Ectodermal cell (in vitro differentiated cells): ENCODE measurements around the gene ABL1.
A peak's percentile ranks its signal among the peaks of the same experiment; 100 is the strongest.
"Not testable (repeated sequence)": the region's sequence is repeated elsewhere in the genome, so short reads cannot be mapped to it uniquely, and the experiment has no call there.

Source experiments
- H3K27ac ChIP-seq: 2 replicates; pipeline ENCODE4 v1.7.0; 2013; ENCODE audit warnings: mild to moderate bottlenecking, low read depth, low read length; ENCODE audit not compliant: insufficient read depth, poor library complexity, severe bottlenecking
- H3K27me3 ChIP-seq: 2 replicates; pipeline ENCODE4 v1.7.0; 2013; ENCODE audit warnings: mild to moderate bottlenecking, low read length; ENCODE audit not compliant: insufficient read depth, control insufficient read depth, poor library complexity, severe bottlenecking
- H3K36me3 ChIP-seq: one replicate; pipeline ENCODE4 v1.7.0; 2013; ENCODE audit warnings: low read length; ENCODE audit not compliant: control insufficient read depth, insufficient read depth
- H3K4me1 ChIP-seq: one replicate; pipeline ENCODE4 v1.7.0; 2013; ENCODE audit warnings: low read length; ENCODE audit not compliant: control insufficient read depth, insufficient read depth
- H3K4me3 ChIP-seq: 2 replicates; pipeline ENCODE4 v1.7.0; 2013; ENCODE audit warnings: low read depth, low read length, control low read depth; ENCODE audit not compliant: insufficient read depth
- H3K9me3 ChIP-seq: 2 replicates; pipeline ENCODE4 v1.7.0; 2013; ENCODE audit warnings: mild to moderate bottlenecking, low read length, moderate library complexity; ENCODE audit not compliant: control insufficient read depth
- WGBS, 2 experiments: methylation state at CpG; one replicate each; pipeline ENCODE4 v1.1.7; 2013; ENCODE audit warnings: missing lambda C conversion rate in 2 of 2; 5-methylcytosine and 5-hydroxymethylcytosine counted together

ABL1 gene

GRCh38 chr9:130839132-130840111, 4.4 kb downstream of the ABL1 start:
- WGBS, 2 experiments: 89 to 90% methylated on average over 9 of the region's 9 CpGs
- Histone ChIP-seq H3K4me3 (no peak overlapping the region), H3K4me1 (peaks cover 36% of the 10 kb centered on the region), H3K9me3 (no peaks in the 10 kb centered on the region), H3K27me3 (no peaks in the 10 kb centered on the region), H3K27ac (no peak overlapping the region), H3K36me3 (no peaks in the 10 kb centered on the region)

GRCh38 chr9:130842545-130842944, 7.5 kb downstream of the ABL1 start:
- WGBS, 2 experiments: 83 to 85% methylated on average over 4 of the region's 4 CpGs
- Histone ChIP-seq H3K27me3 (no peaks in the 10 kb centered on the region), H3K4me1 (peaks cover 41% of the 10 kb centered on the region), H3K36me3 (no peaks in the 10 kb centered on the region), H3K4me3 (no peak overlapping the region), H3K9me3 (no peaks in the 10 kb centered on the region), H3K27ac (no peak overlapping the region)

DNA sequence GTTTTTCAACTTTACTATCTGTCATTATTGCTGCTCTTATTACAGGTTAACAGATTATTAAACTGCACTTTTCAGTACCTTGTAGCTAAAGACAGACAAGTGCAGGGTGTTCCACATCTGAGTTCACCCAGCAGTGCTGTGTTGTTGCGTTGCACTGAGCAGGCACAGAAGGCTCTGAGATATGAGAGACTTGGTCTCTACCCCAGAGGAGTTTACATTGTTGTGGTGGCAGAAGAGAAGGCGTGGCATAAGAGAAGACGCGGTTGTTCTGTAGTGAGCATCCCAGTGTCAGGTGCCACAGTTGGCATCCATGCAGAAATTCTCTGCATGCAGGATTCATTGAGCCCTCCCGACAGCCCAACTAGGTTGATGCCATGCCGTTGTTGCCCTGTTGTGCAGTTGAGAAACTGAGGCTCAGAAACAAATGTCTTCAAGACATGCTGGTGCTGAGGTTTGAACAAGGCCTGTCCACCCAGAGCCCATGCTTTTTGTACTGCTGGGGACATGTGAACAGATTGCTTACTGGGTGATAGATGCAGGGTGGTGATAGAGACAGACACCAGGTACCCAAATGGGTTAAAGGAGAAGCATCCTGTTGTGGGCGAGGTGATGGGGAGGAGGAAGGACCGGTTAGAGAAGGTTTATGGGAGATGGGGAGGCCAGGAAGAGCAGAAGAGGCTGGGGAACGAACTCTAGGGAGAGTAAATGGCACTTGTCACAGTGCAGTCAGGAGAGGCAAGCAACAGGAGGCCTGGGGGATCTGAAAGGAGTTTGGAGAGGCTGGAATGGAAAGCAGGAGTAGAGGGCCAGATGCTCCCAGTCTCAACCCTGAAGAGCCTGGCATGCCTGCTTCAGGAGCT, 8.2 kb downstream of the ABL1 start:
- Histone ChIP-seq H3K36me3 (no peaks in the 10 kb centered on the region), H3K9me3 (no peaks in the 10 kb centered on the region), H3K4me1 (peaks cover 35% of the 10 kb centered on the region), H3K27ac (no peak overlapping the region), H3K4me3 (no peak overlapping the region), H3K27me3 (no peaks in the 10 kb centered on the region)
- WGBS, 2 experiments: 89 to 92% methylated on average over 9 of the region's 9 CpGs

DNA sequence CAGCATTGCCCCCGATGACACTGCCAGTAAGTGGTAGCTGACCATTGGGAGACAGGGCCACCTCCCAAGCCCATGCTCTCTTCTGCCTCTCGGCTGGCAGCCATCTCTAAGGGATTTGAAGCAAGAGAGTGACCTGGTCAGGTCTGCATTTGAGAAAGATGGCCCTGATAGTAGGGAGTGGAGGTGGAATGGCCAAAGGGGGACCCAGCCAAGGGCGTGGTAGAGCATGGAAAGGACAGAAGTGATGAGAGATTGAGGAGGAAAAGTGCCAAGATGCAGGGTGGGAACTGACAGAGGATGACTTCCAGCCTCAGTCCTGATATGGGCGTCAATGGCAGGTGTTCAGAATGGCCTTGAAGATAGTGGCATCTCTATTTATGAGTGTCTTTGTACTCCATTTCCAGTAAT, 9.0 kb downstream of the ABL1 start:
- WGBS, 2 experiments: 94 to 95% methylated on average over 4 of the region's 4 CpGs
- Histone ChIP-seq H3K36me3 (no peaks in the 10 kb centered on the region), H3K4me1 (peaks cover 35% of the 10 kb centered on the region), H3K27ac (no peak overlapping the region), H3K27me3 (no peaks in the 10 kb centered on the region), H3K4me3 (no peak overlapping the region), H3K9me3 (no peaks in the 10 kb centered on the region)

DNA sequence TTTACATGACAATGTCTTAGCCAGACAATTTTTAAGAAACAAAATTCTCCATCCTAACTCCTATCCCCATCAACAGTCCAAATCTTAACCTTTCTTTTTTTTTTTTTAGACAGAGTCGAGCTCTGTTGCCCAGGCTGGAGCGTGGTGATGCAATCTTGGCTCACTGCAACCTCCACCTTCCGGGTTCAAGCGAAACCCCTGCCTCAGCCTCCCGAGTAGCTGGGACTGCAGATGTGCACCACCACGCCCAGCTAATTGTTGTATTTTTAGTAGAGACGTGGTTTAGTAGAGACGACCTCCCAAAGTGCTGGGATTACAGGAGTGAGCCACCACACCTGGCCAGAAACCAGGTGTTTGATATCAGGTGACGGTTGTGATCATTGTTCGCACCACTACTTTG, 10.2 kb downstream of the ABL1 start:
- no peak overlapping the region for H3K4me3 ChIP-seq
- WGBS, 2 experiments: 85 to 86% methylated on average over 10 of the region's 10 CpGs
- no peak overlapping the region for H3K27ac ChIP-seq
- H3K36me3 ChIP-seq: no peaks in the 10 kb centered on the region
- H3K27me3 ChIP-seq: no peaks in the 10 kb centered on the region
- H3K4me1 ChIP-seq: peaks cover 31% of the 10 kb centered on the region
- H3K9me3 ChIP-seq: no peaks in the 10 kb centered on the region

- Histone ChIP-seq H3K36me3 (no peaks in the 10 kb centered on the region), H3K27me3 (no peaks in the 10 kb centered on the region), H3K9me3 (no peaks in the 10 kb centered on the region), H3K4me1 (peaks cover 31% of the 10 kb centered on the region), H3K27ac (no peak overlapping the region), H3K4me3 (no peak overlapping the region)
- WGBS, 2 experiments: 75 to 78% methylated on average over 7 of the region's 7 CpGs
Observed at GRCh38 chr9:130845901-130846481, 10.9 kb downstream of the ABL1 start.

DNA sequence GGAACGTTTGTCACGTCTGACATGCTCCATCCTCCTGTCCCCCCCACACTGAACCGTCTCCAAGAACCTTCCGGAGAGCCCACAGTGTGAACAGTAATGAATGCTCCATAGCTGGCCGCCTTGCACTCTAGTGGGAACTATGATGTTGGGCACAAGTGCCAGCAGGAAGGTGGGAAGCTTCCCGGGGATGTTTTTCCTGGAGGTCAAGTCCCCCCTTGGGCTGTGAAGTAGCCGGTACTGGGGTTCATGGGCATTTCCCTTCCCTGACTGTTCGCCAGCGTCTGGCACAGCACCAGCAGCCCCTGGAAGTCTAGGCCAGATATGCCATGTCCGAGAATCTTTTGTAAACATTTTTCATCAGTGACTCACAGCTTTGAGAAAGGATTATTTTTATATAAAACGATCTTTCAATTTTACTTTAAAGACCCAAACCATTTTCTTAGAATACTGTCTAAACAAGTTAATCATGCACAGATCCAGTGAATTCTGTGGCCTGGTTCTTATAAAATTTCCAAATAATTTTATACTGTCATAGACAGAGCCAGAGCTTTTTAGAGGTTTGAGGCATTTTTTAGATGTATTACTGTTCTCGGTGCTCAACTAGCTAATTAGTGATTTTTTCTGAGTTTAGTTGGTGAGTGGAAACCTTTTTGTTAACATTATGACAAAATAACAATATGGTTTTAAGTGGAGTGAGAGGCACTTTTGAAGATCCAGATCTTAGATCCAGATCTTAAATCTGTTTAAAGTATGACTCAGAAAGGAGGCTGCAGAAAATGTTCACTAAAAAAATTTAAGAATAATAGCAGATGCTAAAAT, 11.6 kb downstream of the ABL1 start:
- H3K9me3 ChIP-seq: no peaks in the 10 kb centered on the region
- H3K4me3 ChIP-seq: no peak overlapping the region
- 86% methylated on average over 12 of the region's 12 CpGs for WGBS, 2 experiments
- peaks cover 30% of the 10 kb centered on the region for H3K4me1 ChIP-seq
- H3K27me3 ChIP-seq: no peaks in the 10 kb centered on the region
- peak overlapping the region; percentile 51 for H3K27ac ChIP-seq
- H3K36me3 ChIP-seq: no peaks in the 10 kb centered on the region

- Histone ChIP-seq H3K9me3 (no peaks in the 10 kb centered on the region), H3K36me3 (no peaks in the 10 kb centered on the region), H3K4me3 (no peak overlapping the region), H3K4me1 (peaks cover 22% of the 10 kb centered on the region), H3K27me3 (no peaks in the 10 kb centered on the region), H3K27ac (peak overlapping the region; percentile 51)
- WGBS, 2 experiments: 46 to 49% methylated on average over 13 of the region's 13 CpGs
Observed at GRCh38 chr9:130847306-130848217, 12.5 kb downstream of the ABL1 start.

GRCh38 chr9:130848514-130848913, 13.5 kb downstream of the ABL1 start:
- peaks cover 19% of the 10 kb centered on the region for H3K4me1 ChIP-seq
- 93% methylated on average over 8 of the region's 8 CpGs for WGBS, 2 experiments
- not testable (repeated sequence) for H3K4me3 ChIP-seq, H3K27ac ChIP-seq, H3K9me3 ChIP-seq, H3K36me3 ChIP-seq, H3K27me3 ChIP-seq
